ENCODE data around the gene ONECUT1. TPM values are rescaled to one million over a fixed set of nuclear protein-coding genes. Genes with fewer than 3 reads are reported as not detected.

Gene ONECUT1
- total and polyA plus RNA-seq, 8 donors = 0.18 to 1.2 TPM; not detected in 6

DNA sequence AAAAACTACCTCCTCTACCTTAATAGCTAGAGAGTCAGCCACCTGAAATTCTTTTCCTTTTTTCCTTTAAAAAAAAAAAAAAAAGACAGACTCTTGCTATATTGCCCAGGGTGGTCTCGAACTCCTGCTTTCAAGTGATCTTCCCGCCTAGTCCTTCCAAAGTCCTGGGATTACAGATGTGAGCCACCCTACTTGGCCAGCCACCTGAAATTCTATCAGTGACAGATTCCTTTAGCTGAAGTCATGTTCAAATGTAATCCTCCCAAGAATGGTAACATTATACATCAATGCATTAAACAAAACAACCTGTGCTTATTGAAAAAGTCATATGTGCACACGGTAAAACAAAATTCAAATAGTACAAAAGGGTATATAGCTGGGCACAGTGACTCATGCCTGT is 59.1 kb downstream of the ONECUT1 start:
- no peak for TF ChIP-seq POLR2AphosphoS5 (IDR thresholded peaks at IDR 0.05)
- TF ChIP-seq, protein P1, sequence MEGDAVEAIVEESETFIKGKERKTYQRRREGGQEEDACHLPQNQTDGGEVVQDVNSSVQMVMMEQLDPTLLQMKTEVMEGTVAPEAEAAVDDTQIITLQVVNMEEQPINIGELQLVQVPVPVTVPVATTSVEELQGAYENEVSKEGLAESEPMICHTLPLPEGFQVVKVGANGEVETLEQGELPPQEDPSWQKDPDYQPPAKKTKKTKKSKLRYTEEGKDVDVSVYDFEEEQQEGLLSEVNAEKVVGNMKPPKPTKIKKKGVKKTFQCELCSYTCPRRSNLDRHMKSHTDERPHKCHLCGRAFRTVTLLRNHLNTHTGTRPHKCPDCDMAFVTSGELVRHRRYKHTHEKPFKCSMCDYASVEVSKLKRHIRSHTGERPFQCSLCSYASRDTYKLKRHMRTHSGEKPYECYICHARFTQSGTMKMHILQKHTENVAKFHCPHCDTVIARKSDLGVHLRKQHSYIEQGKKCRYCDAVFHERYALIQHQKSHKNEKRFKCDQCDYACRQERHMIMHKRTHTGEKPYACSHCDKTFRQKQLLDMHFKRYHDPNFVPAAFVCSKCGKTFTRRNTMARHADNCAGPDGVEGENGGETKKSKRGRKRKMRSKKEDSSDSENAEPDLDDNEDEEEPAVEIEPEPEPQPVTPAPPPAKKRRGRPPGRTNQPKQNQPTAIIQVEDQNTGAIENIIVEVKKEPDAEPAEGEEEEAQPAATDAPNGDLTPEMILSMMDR (IDR thresholded peaks at IDR 0.05) = no peak
- no peak for TF ChIP-seq POLR2A (IDR thresholded peaks at IDR 0.05)
- TF ChIP-seq EP300 (IDR thresholded peaks at IDR 0.05) = no peak
- Histone ChIP-seq H3K27me3 (no peaks in the 10 kb centered on the region), H3K4me1 (peaks cover 0 to 17% (median 8%) of the 10 kb centered on the region in 4 donors), H3K9me3 (no peaks in the 10 kb centered on the region), H3K36me3 (no peaks in the 10 kb centered on the region), H3K4me3 (no peak overlapping the region), H3K27ac (no peak overlapping the region)
- intact Hi-C loops (cut with DNase I; ENCODE audit: low total_unique reads) = loop anchor here (10.0 kb wide), 1 partner anchor 476 kb away; no protein-coding TSS in a partner anchor
- no peak for DNase-seq
- 67 to 91% (median 79%) methylated on average over 3 of the region's 3 CpGs for WGBS, 5 donors

DNA sequence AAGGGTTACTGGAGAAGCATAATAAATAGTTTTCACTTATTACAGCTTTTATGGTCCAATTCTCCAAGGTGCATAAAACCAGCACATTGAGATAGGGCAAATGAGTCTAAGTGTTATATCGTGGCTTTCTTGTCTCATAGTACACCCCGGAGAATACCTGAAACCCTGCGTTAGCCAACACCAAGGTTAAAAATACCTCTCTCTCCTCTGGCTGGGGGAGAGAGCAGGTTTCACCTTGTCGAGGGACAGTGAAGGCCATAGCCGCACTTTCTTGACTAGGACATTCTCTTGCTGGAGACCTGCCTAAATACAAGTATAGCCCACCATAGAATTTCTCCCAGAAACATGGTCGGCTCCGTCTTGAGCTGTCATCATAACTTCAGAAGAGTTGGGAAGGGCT is 59.5 kb downstream of the ONECUT1 start:
- H3K36me3 ChIP-seq = no peaks in the 10 kb centered on the region
- no peaks in the 10 kb centered on the region for H3K27me3 ChIP-seq
- peaks cover 0 to 17% (median 8%) of the 10 kb centered on the region in 4 donors for H3K4me1 ChIP-seq
- H3K9me3 ChIP-seq = no peaks in the 10 kb centered on the region
- H3K27ac ChIP-seq = no peak overlapping the region
- TF ChIP-seq POLR2AphosphoS5 (IDR thresholded peaks at IDR 0.05) (no peak), POLR2A (IDR thresholded peaks at IDR 0.05) (no peak), EP300 (IDR thresholded peaks at IDR 0.05) (no peak)
- TF ChIP-seq, protein P1 (IDR thresholded peaks at IDR 0.05) = no peak
- no peak for DNase-seq
- 78 to 93% (median 87%) methylated on average over 7 of the region's 7 CpGs for WGBS, 5 donors
- no peak overlapping the region for H3K4me3 ChIP-seq
- intact Hi-C loops (cut with DNase I; ENCODE audit: low total_unique reads) = loop anchor here (10.0 kb wide), 1 partner anchor 476 kb away; no protein-coding TSS in a partner anchor

DNA sequence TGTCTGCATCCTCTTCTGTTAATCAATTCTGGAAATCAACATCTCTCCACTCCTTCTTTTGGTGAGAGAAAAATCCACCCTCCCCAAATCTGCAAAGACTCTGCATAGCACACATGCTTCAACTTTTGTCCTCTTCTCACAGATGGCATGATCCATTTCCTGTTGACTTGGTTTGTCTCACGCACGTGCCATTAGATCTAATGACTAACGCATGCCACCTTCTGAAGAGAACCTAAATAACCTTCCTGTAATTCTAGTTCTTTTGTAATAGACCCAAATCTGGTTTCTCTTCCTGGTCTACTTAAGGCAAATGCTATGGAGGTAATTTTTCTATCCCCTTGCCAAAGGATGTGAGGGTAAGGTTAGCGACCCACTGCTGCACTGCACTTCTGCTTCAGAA is 60.0 kb downstream of the ONECUT1 start:
- peak in 1 of 2 donors; percentile 60 for DNase-seq

DNA sequence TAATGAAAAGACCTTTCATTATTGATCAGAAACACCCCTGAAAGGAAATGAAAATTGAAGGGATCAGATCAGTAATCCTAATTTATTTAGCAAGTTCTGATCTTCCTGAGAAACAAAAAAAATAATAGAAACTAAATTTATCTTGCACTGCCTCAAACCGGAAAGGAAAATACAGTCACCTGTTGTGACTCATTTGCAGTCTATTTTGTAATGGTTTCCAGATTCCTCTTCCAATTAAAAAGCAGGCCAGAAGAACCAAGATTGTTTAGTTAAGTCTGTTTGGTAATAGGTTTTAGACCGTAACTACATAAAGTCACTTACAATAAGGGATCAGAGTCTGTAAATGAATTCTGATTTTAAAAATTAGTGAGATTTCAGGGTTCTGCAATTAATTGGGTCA is 61.2 kb downstream of the ONECUT1 start:
- H3K4me1 ChIP-seq = peaks cover 0 to 17% (median 5%) of the 10 kb centered on the region in 4 donors
- no peak overlapping the region for H3K4me3 ChIP-seq
- WGBS, 5 donors = 46 to 59% (median 54%) methylated on average over 2 of the region's 2 CpGs
- intact Hi-C loops (cut with DNase I; ENCODE audit: low total_unique reads) = no loop called here
- no peaks in the 10 kb centered on the region for H3K27me3 ChIP-seq
- DNase-seq = no peak
- no peak overlapping the region for H3K27ac ChIP-seq
- H3K9me3 ChIP-seq = no peaks in the 10 kb centered on the region
- H3K36me3 ChIP-seq = no peaks in the 10 kb centered on the region
- TF ChIP-seq, protein P1 (IDR thresholded peaks at IDR 0.05) = no peak
- TF ChIP-seq POLR2AphosphoS5 (IDR thresholded peaks at IDR 0.05) (no peak), POLR2A (IDR thresholded peaks at IDR 0.05) (no peak), EP300 (IDR thresholded peaks at IDR 0.05) (no peak)

More for the DNA sequence above, 60.0 kb downstream of the ONECUT1 start:
- no peaks in the 10 kb centered on the region for H3K9me3 ChIP-seq
- no peak overlapping the region for H3K4me3 ChIP-seq
- no peaks in the 10 kb centered on the region for H3K27me3 ChIP-seq
- intact Hi-C loops (cut with DNase I; ENCODE audit: low total_unique reads) = loop anchor here (10.0 kb wide), 1 partner anchor 475 kb away; no protein-coding TSS in a partner anchor
- TF ChIP-seq POLR2A (IDR thresholded peaks at IDR 0.05) (no peak), POLR2AphosphoS5 (IDR thresholded peaks at IDR 0.05) (peak in 1 of 3 donors; percentile 36)
- TF ChIP-seq, protein P1 (IDR thresholded peaks at IDR 0.05) = no peak
- WGBS, 5 donors = 41 to 52% (median 49%) methylated on average over 4 of the region's 4 CpGs
- H3K36me3 ChIP-seq = no peaks in the 10 kb centered on the region
- no peak overlapping the region for H3K27ac ChIP-seq
- peaks cover 0 to 17% (median 8%) of the 10 kb centered on the region in 4 donors for H3K4me1 ChIP-seq
